PFSK-1 (cell line): ENCODE measurements around the gene KCNB1.

Experiments
- FOXP2 ChIP-seq: optimal IDR thresholded peaks from 2 replicates; pipeline ENCODE3; 2011; ENCODE audit warnings: borderline replicate concordance, control low read depth, inconsistent platforms; ENCODE audit not compliant: insufficient read depth; ENCODE audit errors: extremely low read length, extremely low read depth
- POLR2AphosphoS5 ChIP-seq: IDR thresholded peaks from 2 replicates; pipeline ENCODE4 v1.6.1; 2012; ENCODE audit warnings: low read depth, mild to moderate bottlenecking, control low read depth, low read length, moderate library complexity
- SIN3A ChIP-seq: IDR thresholded peaks from 2 replicates; pipeline ENCODE4 v1.6.1; 2012; ENCODE audit warnings: mild to moderate bottlenecking, low read length, moderate library complexity, borderline replicate concordance; ENCODE audit not compliant: insufficient read depth
- TAF1 ChIP-seq: IDR thresholded peaks from 2 replicates; pipeline ENCODE4 v1.6.1; 2012; ENCODE audit warnings: low read length, control low read depth, borderline replicate concordance; ENCODE audit not compliant: insufficient read depth
- TF ChIP-seq, protein P1 (sequence below), 2 experiments: IDR thresholded peaks; 2 replicates each; pipeline versions ENCODE4 v1.6.1 to v1.8.0; 2011 to 2012; ENCODE audit warnings: low read depth in 2 of 2, low read length in 2 of 2, control low read depth in 1 of 2, inconsistent platforms in 1 of 2, mild to moderate bottlenecking in 1 of 2, moderate library complexity in 1 of 2; ENCODE audit not compliant: insufficient read depth in 1 of 2

DNA sequence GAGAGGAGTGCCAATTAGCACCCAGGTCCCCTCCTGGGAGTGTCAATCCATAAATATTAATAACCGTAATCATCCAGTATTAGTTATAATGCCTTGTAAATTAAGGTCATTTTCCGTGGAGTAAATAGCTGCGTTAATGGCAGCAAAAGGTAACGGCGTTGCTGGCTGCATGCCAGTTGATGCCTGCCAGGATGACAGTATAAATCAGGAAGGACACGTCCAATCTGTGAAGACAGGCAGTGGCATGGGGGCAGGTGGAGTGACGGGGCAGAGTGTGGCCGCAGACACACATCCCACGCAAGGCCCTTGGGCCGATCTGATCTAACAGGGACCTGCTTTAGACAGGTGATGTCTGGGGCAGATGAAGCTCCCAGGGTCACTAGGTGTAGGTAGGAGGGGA, 49.1 kb downstream of the KCNB1 start:
- TF ChIP-seq POLR2AphosphoS5: no peak
- TF ChIP-seq, protein P1, sequence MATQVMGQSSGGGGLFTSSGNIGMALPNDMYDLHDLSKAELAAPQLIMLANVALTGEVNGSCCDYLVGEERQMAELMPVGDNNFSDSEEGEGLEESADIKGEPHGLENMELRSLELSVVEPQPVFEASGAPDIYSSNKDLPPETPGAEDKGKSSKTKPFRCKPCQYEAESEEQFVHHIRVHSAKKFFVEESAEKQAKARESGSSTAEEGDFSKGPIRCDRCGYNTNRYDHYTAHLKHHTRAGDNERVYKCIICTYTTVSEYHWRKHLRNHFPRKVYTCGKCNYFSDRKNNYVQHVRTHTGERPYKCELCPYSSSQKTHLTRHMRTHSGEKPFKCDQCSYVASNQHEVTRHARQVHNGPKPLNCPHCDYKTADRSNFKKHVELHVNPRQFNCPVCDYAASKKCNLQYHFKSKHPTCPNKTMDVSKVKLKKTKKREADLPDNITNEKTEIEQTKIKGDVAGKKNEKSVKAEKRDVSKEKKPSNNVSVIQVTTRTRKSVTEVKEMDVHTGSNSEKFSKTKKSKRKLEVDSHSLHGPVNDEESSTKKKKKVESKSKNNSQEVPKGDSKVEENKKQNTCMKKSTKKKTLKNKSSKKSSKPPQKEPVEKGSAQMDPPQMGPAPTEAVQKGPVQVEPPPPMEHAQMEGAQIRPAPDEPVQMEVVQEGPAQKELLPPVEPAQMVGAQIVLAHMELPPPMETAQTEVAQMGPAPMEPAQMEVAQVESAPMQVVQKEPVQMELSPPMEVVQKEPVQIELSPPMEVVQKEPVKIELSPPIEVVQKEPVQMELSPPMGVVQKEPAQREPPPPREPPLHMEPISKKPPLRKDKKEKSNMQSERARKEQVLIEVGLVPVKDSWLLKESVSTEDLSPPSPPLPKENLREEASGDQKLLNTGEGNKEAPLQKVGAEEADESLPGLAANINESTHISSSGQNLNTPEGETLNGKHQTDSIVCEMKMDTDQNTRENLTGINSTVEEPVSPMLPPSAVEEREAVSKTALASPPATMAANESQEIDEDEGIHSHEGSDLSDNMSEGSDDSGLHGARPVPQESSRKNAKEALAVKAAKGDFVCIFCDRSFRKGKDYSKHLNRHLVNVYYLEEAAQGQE (IDR thresholded peaks at IDR 0.05; ENCODE audit: insufficient read depth in 1 of 2, low read depth in 2 of 2, low read length in 2 of 2): no peak
- TF ChIP-seq SIN3A: no peak
- TF ChIP-seq TAF1: no peak
- TF ChIP-seq FOXP2: no peak
